Activated CD4-positive, alpha-beta T cell treated with anti-CD3 and anti-CD28 coated beads for 24 hours (primary cell): ENCODE measurements around the gene PRR23E.

Experiments
- DNase-seq, 2 donors: peaks; one replicate each; pipeline ENCODE4 v3.0.0-alpha.2; 2020; ENCODE audit warnings: low read depth in 2 of 2

PRR23E gene

DNA sequence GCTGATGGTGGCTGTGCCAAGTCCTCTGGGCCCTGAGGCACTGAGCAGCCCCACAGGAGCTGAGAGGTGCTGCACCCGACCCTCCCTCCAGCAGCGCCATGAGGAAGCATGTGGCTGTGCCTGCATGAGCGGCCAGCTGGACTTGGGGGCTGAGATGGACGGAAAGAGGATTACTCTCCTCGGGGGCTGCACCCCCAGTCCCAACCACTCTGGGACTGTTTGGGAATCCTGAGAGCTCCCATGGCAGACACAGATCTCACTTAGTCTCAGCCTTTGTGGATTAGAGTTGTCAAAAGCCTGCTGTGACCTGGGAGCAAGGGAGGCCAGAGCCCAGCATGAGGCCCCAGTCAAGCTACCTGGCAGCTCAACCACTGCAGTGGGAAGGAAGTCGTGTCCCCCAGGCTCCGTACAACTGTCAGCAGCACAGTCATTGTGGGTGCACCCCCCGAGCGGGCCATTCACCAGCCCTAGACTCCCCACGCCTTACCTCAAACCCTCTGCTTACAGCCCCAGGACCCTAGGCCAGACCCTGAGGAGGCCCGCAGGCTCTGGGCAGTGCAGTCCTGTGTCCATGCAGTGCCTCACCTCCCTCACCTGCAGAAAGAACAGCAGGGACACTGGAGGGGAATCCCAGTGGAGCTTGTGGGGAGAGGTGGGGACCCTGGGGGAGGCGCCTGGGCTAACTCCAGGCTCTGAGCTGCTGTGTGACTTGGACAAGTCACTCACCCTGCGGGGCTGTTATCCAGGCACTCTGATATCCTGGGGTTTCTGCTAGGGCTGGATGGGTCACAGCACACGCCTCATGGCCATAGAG, 17.1 kb downstream of the PRR23E start:
- DNase-seq: no peak

DNA sequence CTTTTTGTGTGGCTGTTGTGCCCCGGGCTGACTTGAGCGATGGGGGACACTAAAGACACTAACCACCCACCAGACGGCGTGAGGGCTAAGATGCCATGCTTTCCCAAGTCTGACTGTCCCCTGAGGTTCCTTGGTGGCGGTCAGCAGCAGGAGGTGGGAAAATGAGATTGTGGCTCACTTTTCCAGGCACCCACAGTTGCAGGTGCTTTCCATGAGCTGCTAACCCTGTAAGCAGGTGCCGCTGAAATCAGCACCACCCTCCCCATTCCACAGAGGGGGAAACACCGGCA, 17.7 kb downstream of the PRR23E start:
- no peak for DNase-seq

DNA sequence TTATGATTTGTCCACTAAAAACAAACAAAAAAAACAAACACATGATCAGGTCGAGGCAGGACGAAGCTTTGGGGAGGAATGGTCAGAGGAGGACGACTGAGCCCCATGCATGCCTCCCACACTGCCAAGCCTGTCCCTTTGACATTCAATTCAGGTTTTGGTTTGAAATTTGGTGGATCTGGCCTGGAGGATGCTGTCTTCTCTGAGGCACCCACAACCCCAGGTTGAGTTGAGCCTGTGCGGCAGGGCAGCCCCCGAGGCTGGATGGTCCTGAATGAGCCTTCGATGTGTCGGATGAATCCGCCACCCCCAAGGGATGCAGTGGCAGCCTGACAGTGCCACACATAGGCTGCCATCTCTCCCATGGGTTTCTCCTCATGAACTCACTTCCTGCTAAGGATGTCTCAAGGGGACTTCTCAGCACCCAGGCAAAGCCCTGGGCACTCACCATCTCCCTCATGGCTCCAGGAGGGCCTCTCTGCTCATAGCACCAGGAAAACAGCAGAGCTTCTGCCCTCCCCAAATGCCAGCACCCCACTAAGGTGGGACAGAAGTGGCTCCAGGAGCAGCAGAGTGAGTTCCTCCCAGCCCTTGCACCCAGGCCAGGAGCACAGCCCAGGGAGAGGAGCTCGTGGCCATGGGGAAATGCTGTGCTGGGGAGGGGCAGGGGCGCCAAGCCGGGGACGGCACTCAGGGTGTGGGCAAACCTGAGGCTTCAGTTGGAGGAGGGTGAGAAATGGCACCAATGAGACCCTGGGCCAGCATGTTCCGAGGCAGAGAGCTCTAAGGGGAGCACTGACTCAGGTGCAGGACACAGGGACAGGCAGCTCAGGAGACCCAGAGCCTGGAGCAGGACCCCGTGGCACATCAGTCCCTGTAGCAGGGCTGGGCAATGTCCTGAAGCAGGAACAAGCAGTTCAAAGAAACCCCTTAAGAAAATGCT, 18.5 kb downstream of the PRR23E start:
- no peak for DNase-seq

DNA sequence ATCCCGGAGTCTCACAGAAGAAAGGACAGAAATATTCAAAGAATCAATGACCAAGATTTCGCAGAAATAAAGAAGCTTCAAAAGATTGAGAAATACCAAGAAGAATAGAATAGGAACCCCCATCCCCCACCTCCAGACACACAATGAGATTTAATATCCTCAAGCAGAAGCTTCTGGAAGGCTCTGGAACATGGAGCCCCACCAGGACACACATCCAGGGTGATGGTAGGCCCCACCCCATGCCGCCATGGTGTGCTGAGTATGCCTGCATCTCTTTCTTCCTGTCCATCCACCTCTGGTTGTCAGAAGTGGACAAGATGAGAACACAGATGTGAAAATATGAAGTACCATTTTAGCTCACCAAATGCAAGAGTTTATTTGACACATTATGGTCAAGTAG, 19.3 kb downstream of the PRR23E start:
- no peak for DNase-seq

DNA sequence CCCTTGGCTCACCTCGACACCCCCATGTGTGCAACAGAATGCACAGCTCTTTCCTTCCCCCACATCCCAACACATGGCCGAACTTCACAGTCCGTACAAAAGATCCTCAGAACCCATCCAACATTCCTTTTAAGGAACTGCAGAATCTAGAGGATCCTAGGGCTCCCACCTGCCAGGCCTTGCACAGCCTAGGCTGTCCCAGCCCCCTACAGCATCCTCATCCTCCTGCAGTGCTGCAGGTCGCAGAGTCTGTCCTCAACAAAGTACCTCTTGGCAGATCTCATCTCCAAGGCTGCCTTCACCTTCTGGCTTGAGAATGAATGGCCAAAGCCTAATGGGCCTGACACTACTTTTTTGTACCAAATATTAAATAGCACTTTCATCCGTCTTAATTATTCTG, 19.8 kb downstream of the PRR23E start:
- DNase-seq: no peak

DNA sequence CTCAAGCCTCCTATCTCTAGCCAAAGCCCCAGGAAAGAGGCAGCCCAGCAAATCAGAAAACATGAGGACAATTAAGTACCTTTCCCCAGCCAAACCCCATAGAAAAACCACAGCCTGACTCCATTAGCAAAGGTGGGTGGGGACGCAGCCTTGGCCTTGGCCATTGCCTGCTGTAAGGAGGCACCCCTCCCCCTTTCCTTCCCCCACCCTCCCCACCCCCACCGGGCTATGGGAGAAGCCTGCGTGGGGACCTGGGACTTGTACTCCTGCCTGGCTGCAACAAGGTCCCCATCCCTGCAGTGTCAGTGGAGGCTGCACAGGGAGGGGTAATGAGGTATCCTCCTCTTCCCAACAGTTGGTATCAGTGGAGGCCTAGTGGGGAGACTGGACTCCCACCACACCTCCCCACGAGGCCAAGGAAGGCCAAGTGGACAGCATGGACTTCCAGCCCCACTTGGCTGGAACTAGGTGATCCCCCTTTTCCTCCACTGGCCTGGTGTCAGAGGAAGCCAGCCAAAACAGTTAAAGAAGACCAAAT, 20.5 kb downstream of the PRR23E start:
- no peak for DNase-seq

DNA sequence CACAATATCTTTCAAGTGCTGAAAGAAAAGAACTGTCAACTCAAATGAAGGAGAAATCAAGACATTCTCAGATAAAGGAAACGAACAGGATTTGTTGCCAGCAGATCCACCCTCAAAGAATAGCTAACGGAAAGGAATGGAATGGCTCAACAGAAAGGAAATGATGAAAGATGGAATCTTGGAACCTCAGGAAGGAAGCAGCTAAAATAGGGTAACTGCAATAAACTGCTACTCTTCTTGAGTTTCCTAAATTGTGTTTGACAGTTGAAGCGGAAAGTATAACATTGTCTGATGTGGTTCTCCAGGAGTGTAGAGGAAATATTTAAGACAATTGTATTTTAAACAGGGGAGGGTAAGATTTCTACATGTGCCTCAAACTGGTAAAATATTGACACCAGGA, 22.0 kb downstream of the PRR23E start:
- no peak for DNase-seq

DNA sequence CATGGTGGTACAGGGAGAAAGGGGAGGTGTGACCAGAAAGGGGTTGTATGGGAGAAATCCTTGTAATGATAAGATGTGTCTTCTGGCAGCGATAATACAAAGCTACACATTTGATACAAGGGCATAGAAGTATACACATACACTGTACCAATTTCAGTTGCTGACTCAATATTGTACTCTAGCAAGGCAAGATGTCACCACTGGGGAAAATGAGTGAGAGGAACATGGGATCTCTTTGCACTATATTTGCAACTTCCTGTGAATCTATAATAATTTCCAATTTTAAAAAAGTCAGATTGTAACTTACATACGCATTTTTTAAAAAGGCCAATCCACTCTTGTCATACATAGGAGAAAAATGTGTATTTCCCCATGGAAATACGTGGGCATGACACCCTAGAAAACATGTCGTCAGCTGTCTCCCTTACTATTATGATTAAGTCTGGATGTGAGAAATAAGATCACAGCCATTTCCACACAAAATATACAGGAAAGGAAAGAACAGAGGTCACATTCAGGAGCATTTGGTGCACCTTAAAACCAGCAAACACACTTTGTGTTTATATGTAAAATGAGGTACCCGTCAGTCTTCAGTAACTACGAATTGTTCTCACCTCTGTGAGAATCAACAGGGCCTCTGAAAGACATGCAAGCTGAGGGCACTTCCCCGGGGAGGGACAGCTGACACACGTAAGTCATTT, 22.9 kb downstream of the PRR23E start:
- no peak for DNase-seq

DNA sequence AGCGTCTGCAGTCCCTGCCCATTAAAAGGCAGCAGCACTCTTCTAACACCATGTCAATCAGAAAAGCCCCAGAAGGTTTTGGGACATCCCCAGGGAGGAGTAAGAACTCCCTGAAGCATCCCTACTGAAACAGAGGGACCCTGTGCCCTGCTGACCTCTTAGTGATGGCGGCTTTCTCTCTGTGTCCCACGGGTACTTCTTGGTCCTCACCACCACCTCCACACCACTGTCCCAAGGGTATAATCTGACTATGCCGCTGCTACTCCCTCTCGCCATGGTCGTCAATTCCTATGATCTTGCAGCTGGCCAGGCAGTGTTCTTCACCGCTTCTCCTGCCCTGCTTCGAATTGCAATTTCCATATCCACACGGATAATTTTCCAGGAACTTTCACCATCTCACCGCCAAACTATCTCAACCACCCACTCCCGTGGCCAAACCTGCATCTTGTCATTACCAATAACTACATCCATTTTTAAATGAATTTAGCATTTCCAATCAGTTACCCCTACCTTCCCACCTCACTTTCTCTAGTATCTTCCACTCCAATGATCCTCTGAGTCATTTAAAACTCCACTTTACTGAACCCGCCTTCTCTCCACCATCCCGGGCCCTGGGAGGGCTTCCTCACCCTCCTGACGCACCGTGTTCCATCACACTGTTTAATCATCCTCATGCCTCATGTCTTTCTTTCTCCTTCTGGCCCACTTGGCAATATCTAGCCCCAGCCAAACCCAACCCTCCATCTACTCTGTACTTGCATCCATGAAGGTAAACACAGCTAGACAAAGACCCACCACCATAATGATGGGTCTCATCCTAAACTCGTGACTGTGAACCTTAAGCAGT, 23.7 kb downstream of the PRR23E start:
- no peak for DNase-seq

DNA sequence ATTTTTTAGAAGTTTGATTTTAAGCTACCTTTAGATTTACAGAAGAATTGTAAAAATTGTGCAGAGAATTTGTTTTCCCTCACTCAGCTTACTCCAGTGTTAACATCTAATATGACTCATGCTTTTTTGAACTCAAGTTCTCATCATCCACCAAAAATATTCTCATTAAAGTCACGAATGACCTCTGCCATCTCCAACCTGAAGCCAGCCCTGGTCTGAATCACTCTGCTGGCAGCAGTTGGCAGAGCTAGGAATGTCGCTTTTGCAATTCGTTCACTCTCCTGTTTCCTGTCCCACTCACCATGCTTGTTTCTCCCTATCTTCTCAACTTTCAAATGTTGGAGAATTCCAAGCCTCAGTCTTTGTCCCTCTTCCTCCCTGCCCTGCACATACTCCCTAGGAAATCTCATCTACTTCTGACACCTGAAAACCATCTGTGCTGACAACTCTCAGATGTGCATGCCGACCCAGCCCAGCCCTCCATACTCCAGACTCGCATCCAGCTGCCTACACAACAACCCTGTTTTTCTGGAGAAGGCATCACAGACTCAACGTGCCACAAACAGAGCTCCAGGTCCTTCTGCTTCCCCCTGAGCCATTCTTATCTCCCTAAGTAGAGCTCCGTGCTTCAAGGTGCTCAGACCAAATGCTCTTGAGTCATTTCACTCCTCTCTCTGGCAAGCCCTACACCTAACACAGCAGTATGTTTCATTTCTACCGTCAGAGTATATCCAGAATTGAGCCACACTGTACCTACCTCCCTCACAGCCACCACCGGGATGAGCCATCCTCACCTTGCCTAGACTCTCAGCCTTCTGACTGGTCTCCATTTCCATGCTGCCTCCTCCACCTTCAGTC, 24.9 kb downstream of the PRR23E start:
- no peak for DNase-seq

DNA sequence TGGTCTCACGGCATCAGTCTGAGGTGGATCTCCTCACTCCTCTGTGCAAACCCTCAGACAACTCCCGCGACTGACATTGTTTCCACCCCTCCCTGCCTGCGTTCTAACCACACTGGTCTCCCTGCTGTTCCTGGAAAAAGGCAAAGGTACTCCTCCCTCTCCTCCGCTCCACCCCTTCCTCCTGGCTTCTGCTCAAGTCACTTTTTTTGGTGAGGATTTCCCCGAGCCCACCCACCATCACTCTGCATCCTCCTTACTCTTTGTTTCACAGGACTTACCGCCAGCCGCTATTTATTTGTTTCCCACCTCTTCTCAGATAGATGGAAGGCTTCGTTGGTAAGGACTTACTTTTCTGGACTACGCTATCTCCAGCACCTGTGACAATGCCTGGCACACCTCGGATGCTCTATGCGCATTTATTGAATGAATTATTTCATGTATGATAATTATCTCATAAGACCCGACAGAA, 25.6 kb downstream of the PRR23E start:
- DNase-seq: no peak

DNA sequence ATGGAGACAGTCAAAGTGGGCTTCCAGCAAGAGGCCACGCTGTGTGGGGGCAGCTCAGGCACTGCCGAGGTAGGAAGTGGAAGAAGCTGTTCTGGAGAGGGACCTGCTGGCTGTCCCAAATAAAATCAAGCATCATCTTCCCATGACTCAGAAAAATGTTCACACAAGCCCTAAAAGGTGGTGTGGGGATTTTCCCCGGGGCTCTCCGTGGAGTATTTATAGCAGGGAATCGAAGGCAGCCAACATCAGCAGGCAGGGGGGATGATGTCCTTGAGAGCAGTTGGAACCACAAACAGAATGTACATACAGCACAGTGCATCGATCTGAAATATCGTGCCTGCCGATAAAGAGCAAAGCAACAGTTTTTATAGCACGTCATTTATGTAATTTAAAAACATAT, 27.6 kb downstream of the PRR23E start:
- no peak for DNase-seq

DNA sequence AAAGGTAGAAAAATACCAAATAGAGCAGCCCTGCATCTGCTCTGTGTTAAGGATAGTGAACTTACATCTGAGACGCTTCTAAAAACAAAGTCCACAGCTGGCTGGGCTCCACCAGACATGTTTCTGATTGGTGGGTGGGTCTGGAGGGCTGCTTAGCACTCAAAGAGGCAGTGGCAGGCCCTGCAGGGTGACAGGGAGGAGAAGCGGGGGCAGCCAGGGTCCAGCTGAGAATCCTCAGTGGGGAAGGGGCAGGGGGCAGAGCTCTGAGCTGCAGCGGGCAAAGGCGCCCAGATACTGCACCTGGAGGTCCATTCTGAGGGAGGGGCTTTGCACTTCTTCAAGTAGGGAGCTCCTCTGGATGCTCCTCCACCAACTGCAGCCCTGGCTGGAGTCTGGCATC, 28.1 kb downstream of the PRR23E start:
- no peak for DNase-seq

DNA sequence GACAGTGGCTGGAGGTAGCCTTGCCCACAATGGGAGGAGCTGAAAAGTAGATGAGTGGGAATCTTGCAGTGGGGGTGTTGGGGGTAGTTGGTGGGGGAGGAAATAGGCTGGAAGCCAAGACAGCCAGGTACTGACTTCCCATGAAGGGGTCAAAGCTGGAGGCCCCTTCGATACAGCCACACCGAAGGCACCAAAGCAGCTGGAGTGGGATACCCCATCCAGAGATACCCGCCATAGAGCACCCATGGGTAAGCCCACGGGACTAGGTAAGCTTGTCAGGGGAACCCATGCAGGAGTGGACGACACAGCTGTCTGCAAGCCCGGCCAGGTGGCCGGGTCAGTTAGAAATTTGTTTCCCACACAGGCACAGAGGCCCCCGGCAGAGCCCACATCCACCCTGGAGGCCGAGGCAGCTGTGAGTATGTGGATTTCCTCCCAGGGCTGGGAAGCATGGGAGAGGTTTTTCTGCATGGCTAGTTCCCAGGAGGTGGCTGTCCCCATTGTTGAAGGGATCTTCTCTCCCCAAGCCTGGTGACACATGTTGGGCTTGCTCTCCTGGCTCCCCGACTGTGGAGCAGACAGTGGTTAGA, 28.6 kb downstream of the PRR23E start:
- DNase-seq: no peak

DNA sequence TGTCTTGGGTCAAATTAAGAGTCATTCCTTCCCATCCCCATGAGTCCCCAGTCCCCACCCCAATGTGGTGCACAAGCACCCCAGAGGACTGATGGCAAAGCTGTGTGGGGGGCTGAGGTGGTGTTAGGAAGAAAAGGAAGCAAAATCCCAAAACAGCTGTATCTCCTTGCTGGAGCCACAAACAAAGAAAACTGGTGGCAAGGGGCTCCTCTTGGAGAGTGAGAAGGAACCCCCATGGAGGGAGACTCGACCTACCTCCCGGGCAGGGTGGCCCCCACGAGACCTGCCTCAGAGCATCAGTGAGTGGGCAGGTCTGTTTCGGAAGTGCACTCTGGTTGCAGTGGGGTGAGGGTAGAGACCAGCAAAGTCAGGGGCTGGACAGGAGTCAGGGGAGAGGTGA, 29.2 kb downstream of the PRR23E start:
- DNase-seq: no peak

DNA sequence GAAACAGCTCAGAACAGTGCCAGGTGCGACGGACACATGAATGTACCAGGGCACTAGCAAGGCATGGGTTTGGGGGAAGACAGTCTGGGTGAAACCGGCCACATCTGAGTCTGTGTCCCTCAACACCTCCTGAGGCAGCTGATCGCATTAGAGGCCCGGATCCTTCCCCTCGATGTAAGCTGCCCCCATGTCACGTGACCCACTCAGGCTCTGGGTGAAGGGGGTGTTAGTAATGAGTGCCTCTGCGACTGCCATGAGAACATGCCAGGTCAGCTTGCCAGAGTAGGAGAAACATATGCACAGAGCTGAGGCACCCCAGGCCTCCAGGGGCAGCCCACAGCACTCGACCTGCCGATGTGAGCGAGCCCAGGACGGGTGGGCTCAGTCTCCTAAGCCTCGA, 29.7 kb downstream of the PRR23E start:
- no peak for DNase-seq

DNA sequence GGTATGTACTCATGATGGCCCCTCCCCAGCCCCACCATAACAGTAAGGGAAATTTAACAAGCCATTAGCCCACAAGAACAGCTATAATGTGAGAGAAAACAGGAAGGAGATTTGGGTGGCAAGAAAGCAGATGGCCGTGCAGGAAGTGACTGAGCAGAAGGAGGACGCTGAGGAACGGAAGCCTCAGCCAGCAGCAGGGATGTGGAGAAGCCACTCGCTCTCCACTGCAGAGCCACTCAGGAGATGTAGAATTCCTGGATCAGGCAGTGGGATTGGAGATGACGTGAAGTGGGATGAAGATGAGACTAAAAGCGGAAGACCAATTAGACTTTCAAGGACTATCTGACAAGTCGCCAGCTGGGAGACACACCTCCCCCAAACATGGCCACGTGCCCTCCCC, 31.2 kb downstream of the PRR23E start:
- no peak for DNase-seq

DNA sequence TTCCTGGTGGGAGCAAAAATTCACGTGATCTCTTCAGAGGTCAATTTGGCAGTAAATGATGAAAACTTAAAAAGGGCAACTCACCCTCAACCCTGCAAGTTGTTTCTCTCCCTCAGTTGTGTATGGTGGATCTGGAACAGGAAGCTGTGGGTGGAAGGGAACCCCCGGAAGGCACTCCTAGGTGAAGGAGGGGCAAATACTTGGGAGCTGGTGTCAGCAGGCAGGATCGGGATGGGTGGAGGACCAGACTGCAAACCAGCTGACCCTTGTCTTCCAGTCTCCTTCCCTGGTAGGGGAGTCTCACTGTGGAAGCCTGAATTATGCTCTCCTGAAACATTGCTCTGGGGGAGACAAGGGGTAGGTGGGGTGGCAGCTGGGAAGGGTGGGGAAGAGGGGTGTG, 33.5 kb downstream of the PRR23E start:
- no peak for DNase-seq

DNA sequence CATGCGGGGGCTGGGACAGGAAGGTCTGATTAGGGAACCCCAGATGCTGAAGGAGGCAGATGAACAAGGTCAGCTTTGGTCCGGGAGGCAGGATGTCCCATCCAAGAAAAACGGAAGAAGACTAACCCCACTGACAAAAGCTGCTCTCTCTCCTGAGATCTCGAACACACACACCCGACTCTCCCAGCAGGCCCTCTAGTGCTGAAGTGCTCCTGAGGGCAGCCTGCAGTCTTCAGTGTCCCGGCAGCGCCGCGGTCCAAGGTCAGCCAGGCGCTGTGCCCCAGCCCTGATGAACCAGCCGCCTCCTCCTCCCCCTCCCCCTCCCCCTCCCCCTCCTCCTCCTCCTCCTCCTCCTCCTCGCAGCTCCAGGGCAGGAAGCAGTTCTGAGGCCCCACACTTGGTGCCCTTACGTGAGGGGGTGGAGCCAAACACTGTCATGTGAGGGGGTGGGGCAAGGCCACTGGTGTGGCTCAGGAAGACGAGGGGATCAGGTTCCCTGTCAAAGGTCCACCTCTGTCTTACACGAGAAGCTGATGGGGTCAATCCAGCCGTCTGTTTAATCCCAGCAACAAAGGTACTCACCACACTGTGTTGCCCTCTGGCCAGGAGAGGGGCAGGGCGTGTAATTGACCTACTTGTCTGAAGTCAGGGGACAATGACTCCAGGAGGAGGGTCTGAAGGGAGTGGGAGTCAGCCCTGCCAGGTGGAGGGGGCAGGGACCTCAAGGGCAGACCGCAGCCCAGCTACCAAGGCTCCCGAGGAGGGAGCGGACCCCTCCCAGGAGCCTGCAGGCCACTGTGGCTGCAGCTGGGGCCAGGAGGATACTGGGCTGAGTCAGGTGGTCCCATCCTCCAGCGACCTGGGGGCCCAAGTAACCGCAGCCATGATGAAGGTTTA, 34.3 kb downstream of the PRR23E start:
- no peak for DNase-seq
